Measurements from ENCODE around the gene ARMC2.

ARMC2 gene

DNA sequence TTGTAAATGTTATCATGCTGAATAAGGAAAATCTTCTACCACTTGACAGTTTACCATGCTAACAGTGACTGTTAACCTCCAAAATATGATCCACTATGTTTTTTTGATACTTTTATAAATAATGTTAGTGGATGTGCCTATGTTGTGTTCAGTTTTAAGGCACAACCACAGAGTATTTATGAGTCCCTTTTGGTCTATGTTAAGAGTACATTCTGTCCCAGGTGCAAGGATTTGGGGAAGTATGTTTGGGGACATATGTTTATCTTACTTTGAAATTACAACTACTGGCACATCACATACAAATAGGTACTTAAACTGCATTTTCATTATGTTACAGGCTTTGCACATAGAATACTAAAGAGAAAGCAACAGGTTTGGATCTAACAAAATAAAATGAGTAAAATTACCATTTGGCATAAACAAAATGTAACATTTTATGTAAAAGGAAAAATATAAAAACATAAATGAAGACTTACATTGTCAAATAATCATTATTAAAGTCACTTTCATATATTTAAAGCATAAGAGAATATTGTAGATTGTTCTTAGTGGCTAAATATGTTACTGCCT lies 175.2 kb downstream of the ARMC2 start:
- DNase-seq (ENCODE audit: low read depth), result no peak
- H3K4me3 ChIP-seq (ENCODE audit: low read length), result no peak overlapping the region
- no peak for TF ChIP-seq CTCF (conservative IDR thresholded peaks at IDR 0.05; ENCODE audit: low read depth, low read length)

All from retinal pigment epithelial cell (primary cell).